Endometrial microvascular endothelial cells (primary cell): ENCODE measurements around the gene GNGT1. TPM values are rescaled to one million over a fixed set of nuclear protein-coding genes. Genes with fewer than 3 reads are reported as not detected.

Source experiments
- total RNA-seq: library from RNA; depleted of rRNA; stranded (reverse); fragments of >200 nt; gene quantifications from one replicate; pipeline ENCODE4 v1.2.3, GENCODE V29; 2015; ENCODE audit errors: inconsistent ontology term

Gene GNGT1
- total RNA-seq, 1 donor from 2014 or later = not detected

Other genes starting within 250 kb of the GNGT1 start
- gene TFPI2, start 15.8 kb upstream of the GNGT1 start, total RNA-seq = 5.3 TPM
- gene GNG11, start 15.2 kb downstream of the GNGT1 start, total RNA-seq = 69.6 TPM
- 27.2 TPM for gene BET1, start 97.8 kb downstream of the GNGT1 start, total RNA-seq